Measurements from ENCODE around the gene INAFM1. TPM values are rescaled to one million over a fixed set of nuclear protein-coding genes. Genes with fewer than 3 reads are reported as not detected.

Gene INAFM1
- total and polyA plus RNA-seq, 9 of the 15 experiments (the other 6 are each of a cell fraction or from before 2014, with no cell fraction given) = 0.71 to 30.9 (median 3.1) TPM

- TF ChIP-seq, protein P1, sequence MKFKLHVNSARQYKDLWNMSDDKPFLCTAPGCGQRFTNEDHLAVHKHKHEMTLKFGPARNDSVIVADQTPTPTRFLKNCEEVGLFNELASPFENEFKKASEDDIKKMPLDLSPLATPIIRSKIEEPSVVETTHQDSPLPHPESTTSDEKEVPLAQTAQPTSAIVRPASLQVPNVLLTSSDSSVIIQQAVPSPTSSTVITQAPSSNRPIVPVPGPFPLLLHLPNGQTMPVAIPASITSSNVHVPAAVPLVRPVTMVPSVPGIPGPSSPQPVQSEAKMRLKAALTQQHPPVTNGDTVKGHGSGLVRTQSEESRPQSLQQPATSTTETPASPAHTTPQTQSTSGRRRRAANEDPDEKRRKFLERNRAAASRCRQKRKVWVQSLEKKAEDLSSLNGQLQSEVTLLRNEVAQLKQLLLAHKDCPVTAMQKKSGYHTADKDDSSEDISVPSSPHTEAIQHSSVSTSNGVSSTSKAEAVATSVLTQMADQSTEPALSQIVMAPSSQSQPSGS (CRISPR knock-in tag; IDR thresholded peaks at IDR 0.05) = no peak
- no peak for TF ChIP-seq ZC3H8 (IDR thresholded peaks at IDR 0.05)
- no peak for TF ChIP-seq EZH2 (IDR thresholded peaks at IDR 0.05; ENCODE audit: borderline replicate concordance, low read depth, low read length)
- TF ChIP-seq, protein P2, sequence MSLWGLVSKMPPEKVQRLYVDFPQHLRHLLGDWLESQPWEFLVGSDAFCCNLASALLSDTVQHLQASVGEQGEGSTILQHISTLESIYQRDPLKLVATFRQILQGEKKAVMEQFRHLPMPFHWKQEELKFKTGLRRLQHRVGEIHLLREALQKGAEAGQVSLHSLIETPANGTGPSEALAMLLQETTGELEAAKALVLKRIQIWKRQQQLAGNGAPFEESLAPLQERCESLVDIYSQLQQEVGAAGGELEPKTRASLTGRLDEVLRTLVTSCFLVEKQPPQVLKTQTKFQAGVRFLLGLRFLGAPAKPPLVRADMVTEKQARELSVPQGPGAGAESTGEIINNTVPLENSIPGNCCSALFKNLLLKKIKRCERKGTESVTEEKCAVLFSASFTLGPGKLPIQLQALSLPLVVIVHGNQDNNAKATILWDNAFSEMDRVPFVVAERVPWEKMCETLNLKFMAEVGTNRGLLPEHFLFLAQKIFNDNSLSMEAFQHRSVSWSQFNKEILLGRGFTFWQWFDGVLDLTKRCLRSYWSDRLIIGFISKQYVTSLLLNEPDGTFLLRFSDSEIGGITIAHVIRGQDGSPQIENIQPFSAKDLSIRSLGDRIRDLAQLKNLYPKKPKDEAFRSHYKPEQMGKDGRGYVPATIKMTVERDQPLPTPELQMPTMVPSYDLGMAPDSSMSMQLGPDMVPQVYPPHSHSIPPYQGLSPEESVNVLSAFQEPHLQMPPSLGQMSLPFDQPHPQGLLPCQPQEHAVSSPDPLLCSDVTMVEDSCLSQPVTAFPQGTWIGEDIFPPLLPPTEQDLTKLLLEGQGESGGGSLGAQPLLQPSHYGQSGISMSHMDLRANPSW (CRISPR knock-in tag; IDR thresholded peaks at IDR 0.05) = no peak
- TF ChIP-seq NUFIP1 (IDR thresholded peaks at IDR 0.05; ENCODE audit: partially characterized antibody) = no peak
- TF ChIP-seq, protein P3, sequence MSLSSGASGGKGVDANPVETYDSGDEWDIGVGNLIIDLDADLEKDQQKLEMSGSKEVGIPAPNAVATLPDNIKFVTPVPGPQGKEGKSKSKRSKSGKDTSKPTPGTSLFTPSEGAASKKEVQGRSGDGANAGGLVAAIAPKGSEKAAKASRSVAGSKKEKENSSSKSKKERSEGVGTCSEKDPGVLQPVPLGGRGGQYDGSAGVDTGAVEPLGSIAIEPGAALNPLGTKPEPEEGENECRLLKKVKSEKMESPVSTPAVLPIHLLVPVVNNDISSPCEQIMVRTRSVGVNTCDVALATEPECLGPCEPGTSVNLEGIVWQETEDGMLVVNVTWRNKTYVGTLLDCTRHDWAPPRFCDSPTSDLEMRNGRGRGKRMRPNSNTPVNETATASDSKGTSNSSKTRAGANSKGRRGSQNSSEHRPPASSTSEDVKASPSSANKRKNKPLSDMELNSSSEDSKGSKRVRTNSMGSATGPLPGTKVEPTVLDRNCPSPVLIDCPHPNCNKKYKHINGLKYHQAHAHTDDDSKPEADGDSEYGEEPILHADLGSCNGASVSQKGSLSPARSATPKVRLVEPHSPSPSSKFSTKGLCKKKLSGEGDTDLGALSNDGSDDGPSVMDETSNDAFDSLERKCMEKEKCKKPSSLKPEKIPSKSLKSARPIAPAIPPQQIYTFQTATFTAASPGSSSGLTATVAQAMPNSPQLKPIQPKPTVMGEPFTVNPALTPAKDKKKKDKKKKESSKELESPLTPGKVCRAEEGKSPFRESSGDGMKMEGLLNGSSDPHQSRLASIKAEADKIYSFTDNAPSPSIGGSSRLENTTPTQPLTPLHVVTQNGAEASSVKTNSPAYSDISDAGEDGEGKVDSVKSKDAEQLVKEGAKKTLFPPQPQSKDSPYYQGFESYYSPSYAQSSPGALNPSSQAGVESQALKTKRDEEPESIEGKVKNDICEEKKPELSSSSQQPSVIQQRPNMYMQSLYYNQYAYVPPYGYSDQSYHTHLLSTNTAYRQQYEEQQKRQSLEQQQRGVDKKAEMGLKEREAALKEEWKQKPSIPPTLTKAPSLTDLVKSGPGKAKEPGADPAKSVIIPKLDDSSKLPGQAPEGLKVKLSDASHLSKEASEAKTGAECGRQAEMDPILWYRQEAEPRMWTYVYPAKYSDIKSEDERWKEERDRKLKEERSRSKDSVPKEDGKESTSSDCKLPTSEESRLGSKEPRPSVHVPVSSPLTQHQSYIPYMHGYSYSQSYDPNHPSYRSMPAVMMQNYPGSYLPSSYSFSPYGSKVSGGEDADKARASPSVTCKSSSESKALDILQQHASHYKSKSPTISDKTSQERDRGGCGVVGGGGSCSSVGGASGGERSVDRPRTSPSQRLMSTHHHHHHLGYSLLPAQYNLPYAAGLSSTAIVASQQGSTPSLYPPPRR (CRISPR knock-in tag; IDR thresholded peaks at IDR 0.05; ENCODE audit: borderline replicate concordance) = no peak
- no peak for TF ChIP-seq PRMT5 (CRISPR knock-in tag; IDR thresholded peaks at IDR 0.05)
- TF ChIP-seq, protein P4, sequence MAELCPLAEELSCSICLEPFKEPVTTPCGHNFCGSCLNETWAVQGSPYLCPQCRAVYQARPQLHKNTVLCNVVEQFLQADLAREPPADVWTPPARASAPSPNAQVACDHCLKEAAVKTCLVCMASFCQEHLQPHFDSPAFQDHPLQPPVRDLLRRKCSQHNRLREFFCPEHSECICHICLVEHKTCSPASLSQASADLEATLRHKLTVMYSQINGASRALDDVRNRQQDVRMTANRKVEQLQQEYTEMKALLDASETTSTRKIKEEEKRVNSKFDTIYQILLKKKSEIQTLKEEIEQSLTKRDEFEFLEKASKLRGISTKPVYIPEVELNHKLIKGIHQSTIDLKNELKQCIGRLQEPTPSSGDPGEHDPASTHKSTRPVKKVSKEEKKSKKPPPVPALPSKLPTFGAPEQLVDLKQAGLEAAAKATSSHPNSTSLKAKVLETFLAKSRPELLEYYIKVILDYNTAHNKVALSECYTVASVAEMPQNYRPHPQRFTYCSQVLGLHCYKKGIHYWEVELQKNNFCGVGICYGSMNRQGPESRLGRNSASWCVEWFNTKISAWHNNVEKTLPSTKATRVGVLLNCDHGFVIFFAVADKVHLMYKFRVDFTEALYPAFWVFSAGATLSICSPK (IDR thresholded peaks at IDR 0.05; ENCODE audit: borderline replicate concordance) = no peak
- no peak for TF ChIP-seq PATZ1 (CRISPR knock-in tag; IDR thresholded peaks at IDR 0.05; ENCODE audit: borderline replicate concordance)
- 0 out of 2 replicates have a peak, but pooled peaks have one; percentile 11 for TF ChIP-seq SMARCA4 (IDR thresholded peaks at IDR 0.05)
- TF ChIP-seq ZNF316 (IDR thresholded peaks at IDR 0.05) = no peak
- TF ChIP-seq RCOR1 (IDR thresholded peaks at IDR 0.05; ENCODE audit: borderline replicate concordance in 1 of 2, low read depth in 2 of 2, low read length in 2 of 2) = 0 out of 4 replicates have a peak, but pooled peaks of 1 of the 2 experiments have one; percentile 36
- TF ChIP-seq HDGF (IDR thresholded peaks at IDR 0.05) = no peak
Observed at GRCh38 chr19:47275791-47276461, 1.2 kb downstream of the INAFM1 start (continued).

Measured in K562 (cell line).